Measurements from ENCODE around the gene LRRC53.

- TF ChIP-seq CTCF (IDR thresholded peaks at IDR 0.05), result no peak
- TF ChIP-seq EZH2 (IDR thresholded peaks at IDR 0.05; ENCODE audit: borderline replicate concordance, insufficient read depth, low read depth, low read length, poor library complexity, severe bottlenecking), result no peak
Measured at GRCh38 chr1:74425676-74426075, 86.7 kb downstream of the LRRC53 start.
